Stimulated activated CD4-positive, alpha-beta T cell treated with anti-CD3 and anti-CD28 coated beads, Interleukin-2, amount 100 ng/mL, for 24 hours (primary cell): ENCODE data around the gene DYRK1A.
A peak's percentile ranks its signal among the peaks of the same experiment; 100 is the strongest.
"Not testable (repeated sequence)": the region's sequence is repeated elsewhere in the genome, so short reads cannot be mapped to it uniquely, and the experiment has no call there.

ENCODE experiments used
- DNase-seq, 2 donors: peaks; one replicate each; pipeline ENCODE4 v3.0.0-alpha.2; 2020

DYRK1A gene

GRCh38 chr21:37532868-37533780, 166.6 kb downstream of the DYRK1A start:
- peak in 1 of 2 donors; percentile 28 for DNase-seq

GRCh38 chr21:37534431-37534830, 167.9 kb downstream of the DYRK1A start:
- no peak for DNase-seq

GRCh38 chr21:37535130-37535529, 168.6 kb downstream of the DYRK1A start:
- no peak for DNase-seq

GRCh38 chr21:37535672-37536071, 169.1 kb downstream of the DYRK1A start:
- no peak for DNase-seq

- no peak for DNase-seq
Observed at GRCh38 chr21:37536616-37537278, 170.2 kb downstream of the DYRK1A start.

- no peak for DNase-seq
Observed at GRCh38 chr21:37537391-37537996, 170.9 kb downstream of the DYRK1A start.

GRCh38 chr21:37538971-37539590, 172.5 kb downstream of the DYRK1A start:
- no peak for DNase-seq

GRCh38 chr21:37541128-37541527, 174.6 kb downstream of the DYRK1A start:
- not testable (repeated sequence) for DNase-seq

GRCh38 chr21:37542512-37542911, 175.9 kb downstream of the DYRK1A start:
- DNase-seq, result no peak

GRCh38 chr21:37546299-37546908, 179.8 kb downstream of the DYRK1A start:
- no peak for DNase-seq

GRCh38 chr21:37546949-37547614, 180.5 kb downstream of the DYRK1A start:
- no peak for DNase-seq

GRCh38 chr21:37547615-37548200, 181.1 kb downstream of the DYRK1A start:
- no peak for DNase-seq

- no peak for DNase-seq
Observed at GRCh38 chr21:37548521-37548981, 182.0 kb downstream of the DYRK1A start.

GRCh38 chr21:37549730-37550129, 183.2 kb downstream of the DYRK1A start:
- not testable (repeated sequence) for DNase-seq

- no peak for DNase-seq
Observed at GRCh38 chr21:37550157-37550556, 183.6 kb downstream of the DYRK1A start.

- DNase-seq, result no peak
Observed at GRCh38 chr21:37550618-37551330, 184.2 kb downstream of the DYRK1A start.

GRCh38 chr21:37551331-37551992, 184.9 kb downstream of the DYRK1A start:
- no peak for DNase-seq

- no peak for DNase-seq
Observed at GRCh38 chr21:37551993-37552355, 185.4 kb downstream of the DYRK1A start.

- DNase-seq, result no peak
Observed at GRCh38 chr21:37552496-37553029, 186.0 kb downstream of the DYRK1A start.

GRCh38 chr21:37553078-37553481, 186.5 kb downstream of the DYRK1A start:
- DNase-seq, result no peak
